Gastroesophageal sphincter (tissue), 3 donors: ENCODE data around the gene KLF15.

Experiments
- POLR2A ChIP-seq, 2 donors: fragments of 450-650 bp; IDR thresholded peaks; one replicate each; pipeline ENCODE4 v1.6.1; 2017; ENCODE audit warnings: antibody characterized with exemption in 2 of 2, mild to moderate bottlenecking in 2 of 2, moderate library complexity in 1 of 2
- POLR2AphosphoS5 ChIP-seq: sonication (generic); formaldehyde crosslinking; IDR thresholded peaks from one replicate; pipeline ENCODE4 v1.6.1; 2017; ENCODE audit warnings: antibody characterized with exemption
- TF ChIP-seq, protein P1 (sequence below), 4 experiments: fragments of 200-600 bp in 2 of 4; fragments of 450-650 bp in 2 of 4; sonication (generic) in 1 of 4; IDR thresholded peaks; one replicate each; pipeline ENCODE4 v1.5.1; 2017 to 2019; ENCODE audit warnings: antibody characterized with exemption in 4 of 4, mild to moderate bottlenecking in 2 of 4, moderate library complexity in 2 of 4

DNA sequence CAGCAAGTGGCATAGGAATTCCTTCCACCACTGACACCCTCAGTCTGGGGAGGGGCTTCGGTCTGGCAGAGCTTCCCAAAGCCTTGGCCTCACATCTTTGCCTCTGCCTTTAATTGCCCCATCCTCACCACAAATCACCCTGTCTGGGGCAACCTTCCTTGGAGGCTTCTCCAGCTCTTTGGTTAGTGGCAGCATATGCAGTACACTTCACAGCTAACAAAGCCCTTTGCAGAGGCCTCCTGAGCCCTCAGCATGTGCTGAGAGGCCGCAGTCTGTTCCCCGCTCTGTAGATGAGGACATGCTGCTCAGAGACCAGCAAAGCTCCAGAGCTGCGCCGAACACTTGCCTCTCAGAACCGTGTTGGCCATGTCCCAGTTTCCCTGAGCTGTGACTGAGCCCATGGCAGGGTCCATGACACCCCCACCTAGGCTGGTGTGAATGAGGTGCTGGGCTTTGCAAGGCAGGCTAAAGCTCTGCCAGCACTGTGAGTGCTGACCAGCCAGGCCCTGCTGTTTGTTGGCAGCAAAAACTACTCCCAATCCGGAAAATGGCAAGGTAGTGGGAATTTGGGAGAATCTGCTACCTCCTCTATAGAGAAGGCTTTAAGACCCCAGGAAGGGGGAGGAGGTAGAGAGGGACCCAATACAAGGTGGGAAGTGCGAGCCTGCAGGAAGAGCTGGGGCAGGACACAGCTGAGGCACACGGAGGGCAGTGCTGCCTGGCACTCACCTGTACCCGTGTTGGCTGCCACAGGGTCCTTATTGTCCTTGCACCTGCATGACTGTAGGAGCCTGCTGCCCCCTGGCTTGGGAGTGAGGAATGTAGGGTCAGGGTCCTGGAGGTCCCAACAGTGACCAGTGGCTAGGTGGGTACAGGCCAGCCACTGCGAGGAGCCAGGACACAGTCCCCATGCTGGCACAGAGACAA lies 8.4 kb upstream of the KLF15 start:
- TF ChIP-seq, protein P1, sequence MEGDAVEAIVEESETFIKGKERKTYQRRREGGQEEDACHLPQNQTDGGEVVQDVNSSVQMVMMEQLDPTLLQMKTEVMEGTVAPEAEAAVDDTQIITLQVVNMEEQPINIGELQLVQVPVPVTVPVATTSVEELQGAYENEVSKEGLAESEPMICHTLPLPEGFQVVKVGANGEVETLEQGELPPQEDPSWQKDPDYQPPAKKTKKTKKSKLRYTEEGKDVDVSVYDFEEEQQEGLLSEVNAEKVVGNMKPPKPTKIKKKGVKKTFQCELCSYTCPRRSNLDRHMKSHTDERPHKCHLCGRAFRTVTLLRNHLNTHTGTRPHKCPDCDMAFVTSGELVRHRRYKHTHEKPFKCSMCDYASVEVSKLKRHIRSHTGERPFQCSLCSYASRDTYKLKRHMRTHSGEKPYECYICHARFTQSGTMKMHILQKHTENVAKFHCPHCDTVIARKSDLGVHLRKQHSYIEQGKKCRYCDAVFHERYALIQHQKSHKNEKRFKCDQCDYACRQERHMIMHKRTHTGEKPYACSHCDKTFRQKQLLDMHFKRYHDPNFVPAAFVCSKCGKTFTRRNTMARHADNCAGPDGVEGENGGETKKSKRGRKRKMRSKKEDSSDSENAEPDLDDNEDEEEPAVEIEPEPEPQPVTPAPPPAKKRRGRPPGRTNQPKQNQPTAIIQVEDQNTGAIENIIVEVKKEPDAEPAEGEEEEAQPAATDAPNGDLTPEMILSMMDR (IDR thresholded peaks at IDR 0.05) = peak in 1 of 4 experiments; percentile 7
- no peak for TF ChIP-seq POLR2AphosphoS5
- TF ChIP-seq POLR2A (IDR thresholded peaks at IDR 0.05) = no peak
